Neutrophil (primary cell): ENCODE data around the gene RAB3GAP2.

Experiments
- H3K27ac ChIP-seq: fragments of 200-600 bp; sonication (generic); 2 replicates; pipeline ENCODE4 v1.5.1; 2016; ENCODE audit warnings: mild to moderate bottlenecking, moderate library complexity
- H3K27me3 ChIP-seq: fragments of 200-600 bp; sonication (generic); 2 replicates; pipeline ENCODE4 v1.6.0; 2016; ENCODE audit warnings: mild to moderate bottlenecking
- H3K36me3 ChIP-seq: fragments of 200-600 bp; sonication (generic); 2 replicates; pipeline ENCODE4 v1.5.1; 2017
- H3K4me1 ChIP-seq, 2 experiments: fragments of 200-600 bp in 1 of 2; sonication (generic) in 1 of 2; 1 replicate in 1 of 2; 2 replicates in 1 of 2; pipeline versions ENCODE4 v1.5.1 to v1.6.1; 2013 to 2016; ENCODE audit warnings: low read depth in 1 of 2, low read length in 1 of 2, mild to moderate bottlenecking in 1 of 2, moderate library complexity in 1 of 2; ENCODE audit not compliant: control insufficient read depth in 1 of 2, insufficient read depth in 1 of 2
- H3K4me3 ChIP-seq, 2 experiments: fragments of 200-600 bp in 1 of 2; sonication (generic) in 1 of 2; 1 replicate in 1 of 2; 2 replicates in 1 of 2; pipeline ENCODE4 v1.5.1; 2013 to 2016; ENCODE audit warnings: low read depth in 1 of 2, low read length in 1 of 2, mild to moderate bottlenecking in 1 of 2, moderate library complexity in 1 of 2
- H3K9me3 ChIP-seq: fragments of 200-600 bp; sonication (generic); 2 replicates; pipeline ENCODE4 v1.5.1; 2016
- CTCF ChIP-seq: fragments of 200-600 bp; sonication (generic); IDR thresholded peaks from 2 replicates; pipeline ENCODE4 v1.5.1; 2016; ENCODE audit warnings: antibody characterized with exemption

Gene RAB3GAP2

DNA sequence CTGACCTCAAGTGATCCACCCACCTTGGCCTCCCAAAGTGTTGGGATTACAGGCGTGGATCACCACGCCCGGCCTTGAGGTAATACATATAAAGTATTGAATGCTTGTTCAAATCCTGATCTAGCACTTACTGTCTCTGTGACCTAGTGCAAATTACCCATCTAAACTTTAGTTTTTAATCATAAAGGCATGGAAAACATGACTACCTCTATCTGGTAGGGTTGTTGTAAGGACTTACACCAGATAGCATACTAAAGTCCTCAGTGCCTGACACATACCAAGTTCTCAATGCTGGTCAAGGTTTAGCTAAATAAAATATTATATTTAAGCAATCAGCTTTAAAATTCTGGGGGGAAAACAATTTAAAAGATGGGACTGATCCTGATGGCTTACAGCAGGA is 38.3 kb downstream of the RAB3GAP2 start:
- Histone ChIP-seq H3K27me3 (no peaks in the 10 kb centered on the region), H3K4me3 (no peak overlapping the region), H3K4me1 (no peaks in the 10 kb centered on the region), H3K27ac (no peak overlapping the region), H3K9me3 (no peaks in the 10 kb centered on the region), H3K36me3 (peaks cover 24% of the 10 kb centered on the region)
- TF ChIP-seq CTCF, result no peak

DNA sequence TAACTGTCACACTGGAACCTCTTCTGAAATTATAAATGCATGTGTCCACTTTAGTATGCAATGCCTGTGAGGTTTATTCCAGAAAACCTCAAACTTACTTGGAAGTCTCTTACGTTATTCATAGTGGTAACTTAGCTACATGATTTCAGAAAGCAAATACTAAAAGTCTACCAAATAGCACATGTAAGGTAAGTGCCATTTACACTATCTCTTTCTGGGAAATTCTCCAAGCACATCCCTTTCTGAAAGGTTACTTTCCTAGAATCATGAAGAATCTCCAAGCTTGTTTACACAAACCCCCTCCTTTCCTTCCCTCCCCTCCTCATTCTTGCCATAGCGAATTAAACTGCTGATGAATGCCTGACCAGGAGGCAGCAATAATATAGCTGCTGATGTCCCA is 42.5 kb downstream of the RAB3GAP2 start:
- TF ChIP-seq CTCF, result no peak
- no peaks in the 10 kb centered on the region for H3K27me3 ChIP-seq

DNA sequence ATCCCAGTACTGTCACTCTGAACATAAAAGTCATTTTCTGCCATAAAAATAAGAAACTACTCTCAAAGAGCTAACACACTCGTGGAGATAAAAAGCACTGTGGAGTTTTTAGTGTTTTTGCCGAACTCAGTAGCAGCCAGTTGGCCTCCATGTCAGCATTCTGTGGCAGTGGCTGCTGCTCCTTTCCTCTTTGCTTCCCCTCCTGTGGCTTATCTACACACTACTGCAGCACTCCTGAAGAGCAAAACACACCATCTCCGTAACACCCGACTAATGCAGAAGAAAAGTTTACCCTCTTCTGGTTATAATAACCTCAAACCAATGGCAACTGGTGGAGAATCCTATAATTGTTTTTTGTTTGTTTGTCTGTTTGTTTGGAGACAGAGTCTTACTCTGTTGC is 44.9 kb downstream of the RAB3GAP2 start:
- no peak overlapping the region for H3K27ac ChIP-seq
- no peak overlapping the region for H3K4me3 ChIP-seq
- H3K4me1 ChIP-seq, result no peaks in the 10 kb centered on the region
- no peaks in the 10 kb centered on the region for H3K9me3 ChIP-seq
- peaks cover 27% of the 10 kb centered on the region for H3K36me3 ChIP-seq
- H3K27me3 ChIP-seq, result no peaks in the 10 kb centered on the region
- no peak for TF ChIP-seq CTCF

More for the DNA sequence above, 42.5 kb downstream of the RAB3GAP2 start:
- H3K4me3 ChIP-seq, result no peak overlapping the region
- H3K36me3 ChIP-seq, result peaks cover 31% of the 10 kb centered on the region
- no peaks in the 10 kb centered on the region for H3K9me3 ChIP-seq
- no peak overlapping the region for H3K27ac ChIP-seq
- H3K4me1 ChIP-seq, result no peaks in the 10 kb centered on the region

DNA sequence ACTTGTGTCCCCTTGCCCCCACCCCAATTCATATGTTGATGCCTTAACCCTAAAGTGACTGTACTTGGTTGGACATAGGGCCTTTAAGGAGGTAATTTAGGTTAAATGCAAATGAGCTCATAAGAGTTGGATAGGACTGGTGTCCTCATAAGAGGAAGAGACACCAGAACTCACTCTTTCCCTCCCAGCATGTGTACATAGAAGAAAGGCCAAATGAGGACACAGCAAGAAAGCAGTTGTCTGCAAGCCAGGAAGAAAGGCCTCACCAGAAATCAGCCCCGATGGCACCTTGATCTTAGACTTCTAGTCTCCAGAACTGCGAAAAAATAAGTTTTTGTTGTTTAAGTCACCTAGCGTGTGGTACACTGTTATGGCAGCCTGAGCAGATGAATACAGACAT is 45.5 kb downstream of the RAB3GAP2 start:
- no peaks in the 10 kb centered on the region for H3K9me3 ChIP-seq
- no peak for TF ChIP-seq CTCF
- H3K4me1 ChIP-seq, result no peaks in the 10 kb centered on the region
- no peak overlapping the region for H3K4me3 ChIP-seq
- H3K27ac ChIP-seq, result no peak overlapping the region
- H3K36me3 ChIP-seq, result peaks cover 21% of the 10 kb centered on the region
- no peaks in the 10 kb centered on the region for H3K27me3 ChIP-seq

GRCh38 chr1:220225957-220226356 is 46.3 kb downstream of the RAB3GAP2 start:
- no peak for TF ChIP-seq CTCF
- Histone ChIP-seq H3K36me3 (peaks cover 17% of the 10 kb centered on the region), H3K4me1 (no peaks in the 10 kb centered on the region), H3K27ac (no peak overlapping the region), H3K9me3 (no peaks in the 10 kb centered on the region), H3K27me3 (no peaks in the 10 kb centered on the region), H3K4me3 (no peak overlapping the region)

- no peaks in the 10 kb centered on the region for H3K4me1 ChIP-seq
- H3K36me3 ChIP-seq, result peaks cover 9% of the 10 kb centered on the region
- H3K9me3 ChIP-seq, result no peaks in the 10 kb centered on the region
- TF ChIP-seq CTCF, result no peak
- H3K27ac ChIP-seq, result no peak overlapping the region
- H3K4me3 ChIP-seq, result no peak overlapping the region
- H3K27me3 ChIP-seq, result no peaks in the 10 kb centered on the region
These were observed 47.6 kb downstream of the RAB3GAP2 start for GRCh38 chr1:220224611-220225124.
